K562 (cell line): Measurements from ENCODE around the gene PACSIN2. TPM values are rescaled to one million over a fixed set of nuclear protein-coding genes. Genes with fewer than 3 reads are reported as not detected.

Experiments
- ATAC-seq: fragments of 200-7000 bp; cut with Tn5 transposase; 3 replicates; pipeline ENCODE4 v1.9.1; 2020; ENCODE audit warnings: moderate library complexity
- BruUV-seq: library from RNA; stranded (reverse); fragments of 400-500 nt; replicated peaks from 2 replicates; lab custom pipeline; 2021; lab: Mats Ljungman, UMichigan
- CTCF ChIA-PET: fragments of 300-600 bp; formaldehyde crosslinking; extraction: SDS; loops from one replicate; lab custom pipeline; 2021; ENCODE audit warnings: low intra/inter-chr PET ratio; lab: Yijun Ruan, JAX
- POLR2A ChIA-PET: fragments of 300-600, 350-650 bp; sonication (Branson Sonifier 250); formaldehyde crosslinking; extraction: SDS; loops from one replicate; lab custom pipeline; 2021; ENCODE audit warnings: antibody characterized with exemption, inconsistent platforms; lab: Yijun Ruan, JAX
- DNase-seq, 4 experiments: peaks; one replicate each; pipeline versions ENCODE4 v3.0.0 to v3.0.0-alpha.2; 2011 to 2018; ENCODE audit warnings: low spot score in 3 of 4, mixed read lengths in 3 of 4; ENCODE audit errors: extremely low read depth in 1 of 4
- FAIRE-seq: peaks from 2 replicates; lab custom pipeline; 2011; peaks lifted over from hg19 to GRCh38; lab: Jason Lieb, UNC
- H2AFZ ChIP-seq: 2 replicates; pipeline ENCODE4 v1.6.0; 2011; ENCODE audit warnings: low read depth, low read length, control low read depth, inconsistent platforms
- H3K27ac ChIP-seq: fragments of 200-600 bp; 3 replicates; pipeline ENCODE4 v1.8.0; 2011; ENCODE audit warnings: low read depth, mild to moderate bottlenecking, control low read depth, inconsistent platforms, low read length, moderate library complexity, mixed read lengths; ENCODE audit errors: extremely low read depth
- H3K27me3 ChIP-seq, 2 experiments: fragments of 300-600 bp in 1 of 2; 2 replicates in 1 of 2; 3 replicates in 1 of 2; pipeline versions ENCODE4 v1.6.0 to v1.8.0; 2011; ENCODE audit warnings: inconsistent platforms in 2 of 2, low read length in 2 of 2, mild to moderate bottlenecking in 1 of 2, mixed read lengths in 1 of 2, moderate library complexity in 1 of 2; ENCODE audit not compliant: control insufficient read depth in 2 of 2, insufficient read depth in 2 of 2
- H3K36me3 ChIP-seq: fragments of 300-600 bp; 3 replicates; pipeline ENCODE4 v1.8.0; 2011; ENCODE audit warnings: mild to moderate bottlenecking, low read length, inconsistent platforms; ENCODE audit not compliant: control insufficient read depth, insufficient read depth
- H3K4me1 ChIP-seq, 2 experiments: fragments of 200-600 bp in 1 of 2; replicated peaks in 1 of 2; 2 replicates in 1 of 2; 3 replicates in 1 of 2; pipeline versions ENCODE4 v1.5.1 to v1.8.0; 2011; ENCODE audit warnings: inconsistent platforms in 2 of 2, low read length in 2 of 2, mild to moderate bottlenecking in 1 of 2, mixed read lengths in 1 of 2, moderate library complexity in 1 of 2; ENCODE audit not compliant: control insufficient read depth in 2 of 2, insufficient read depth in 2 of 2
- H3K4me2 ChIP-seq: 2 replicates; pipeline ENCODE4 v1.6.1; 2011; ENCODE audit warnings: low read length, control low read depth, inconsistent platforms, mixed read lengths; ENCODE audit not compliant: insufficient read depth
- H3K4me3 ChIP-seq: fragments of 200-600 bp; sonication (generic), shearing (Covaris generic); 2 replicates; pipeline ENCODE4 v1.5.1; 2016; ENCODE audit warnings: control low read depth, inconsistent platforms
- H3K79me2 ChIP-seq: fragments of 200-600 bp; 3 replicates; pipeline ENCODE4 v1.8.0; 2011; ENCODE audit warnings: low read length, inconsistent platforms; ENCODE audit not compliant: control insufficient read depth, insufficient read depth
- H3K9ac ChIP-seq, 2 experiments: 2 replicates each; pipeline versions ENCODE4 v1.6.0 to v1.6.1; 2011; ENCODE audit warnings: low read depth in 2 of 2, low read length in 2 of 2, control low read depth in 1 of 2, inconsistent platforms in 1 of 2, mild to moderate bottlenecking in 1 of 2, mixed read lengths in 1 of 2; ENCODE audit not compliant: insufficient read depth in 1 of 2
- H3K9me1 ChIP-seq: one replicate; pipeline ENCODE4 v1.6.0; 2011; ENCODE audit warnings: inconsistent platforms, mild to moderate bottlenecking, low read length, moderate library complexity; ENCODE audit not compliant: control insufficient read depth, insufficient read depth
- H3K9me3 ChIP-seq: replicated peaks from 2 replicates; pipeline ENCODE4 v1.5.1; 2011; ENCODE audit warnings: low read depth, low read length, inconsistent platforms; ENCODE audit not compliant: control insufficient read depth, insufficient read depth
- H4K20me1 ChIP-seq: replicated peaks from 2 replicates; pipeline ENCODE4 v1.6.1; 2011; ENCODE audit warnings: low read length, inconsistent platforms, mixed read lengths; ENCODE audit not compliant: control insufficient read depth, insufficient read depth
- EWSR1 ChIP-seq: fragments of 450-650 bp; IDR thresholded peaks from 2 replicates; pipeline ENCODE4 v1.6.1; 2018; ENCODE audit warnings: borderline replicate concordance, mild to moderate bottlenecking, low read depth, moderate library complexity; ENCODE audit not compliant: partially characterized antibody
- FOXP1 ChIP-seq: sonication (generic); formaldehyde crosslinking; IDR thresholded peaks from 2 replicates; pipeline ENCODE4 v1.8.0; 2022; ENCODE audit warnings: mild to moderate bottlenecking, missing genetic modification reagents
- ZNF445 ChIP-seq: fragments of 250-450 bp; sonication (Bioruptor Pico); IDR thresholded peaks from 2 replicates; pipeline ENCODE4 v1.4.0; 2020; ENCODE audit warnings: low read depth, mild to moderate bottlenecking, moderate library complexity
- WGBS: fragments of 100-300 bp; shearing (Covaris generic); methylation state at CpG from one replicate; pipeline ENCODE4 v1.1.6; 2016; ENCODE audit warnings: low coverage, mixed read lengths; ENCODE audit not compliant: insufficient coverage; ENCODE audit errors: missing lambda C conversion rate; 5-methylcytosine and 5-hydroxymethylcytosine counted together
- in situ Hi-C: fragments of 300-500 bp; cut with MboI; formaldehyde crosslinking; loops from 4 replicates; pipeline ENCODE4 v1.15.0; 2018; ENCODE audit warnings: inconsistent platforms, mixed read lengths
- intact Hi-C: fragments of 100-400 bp; cut with micrococcal nuclease; formaldehyde crosslinking; loops from 2 replicates; pipeline ENCODE4 v1.14.2; 2022
- polyA plus RNA-seq, 8 experiments: library from polyadenylated mRNA; depleted of rRNA in 4 of 8; stranded (reverse) in 5 of 8; unstranded in 3 of 8; fragments of >200 nt; fragmentation: Nextera tagmentation in 2 of 8; fragmentation: Illumina TruSeq in 1 of 8; extraction: Ambion mirVana in 2 of 8; extraction: Trizol in 1 of 8; gene quantifications; 2 replicates each; pipeline versions ENCODE4 v1.2.1 to v1.2.3, GENCODE V29; 2011 to 2014; ENCODE audit warnings: inconsistent platforms in 1 of 8, missing spikeins in 1 of 8
- total RNA-seq, 7 experiments: library from RNA; depleted of rRNA in 6 of 7; stranded (reverse); fragments of >200 nt in 6 of 7; fragmentation: Illumina TruSeq in 2 of 7; extraction: Trizol in 2 of 7; gene quantifications; 2 replicates each; pipeline versions ENCODE4 v1.2.1 to v1.2.3, GENCODE V29; 2011 to 2021; ENCODE audit warnings: low replicate concordance in 1 of 7
- TF ChIP-seq, protein P1 (sequence below): fragments of 450-650 bp; IDR thresholded peaks from 2 replicates; pipeline ENCODE4 v1.6.1; 2016; ENCODE audit warnings: borderline replicate concordance

Gene PACSIN2
- total and polyA plus RNA-seq, 9 of the 15 experiments (the other 6 are each of a cell fraction or from before 2014, with no cell fraction given): 0.45 to 45.1 (median 23.9) TPM

DNA sequence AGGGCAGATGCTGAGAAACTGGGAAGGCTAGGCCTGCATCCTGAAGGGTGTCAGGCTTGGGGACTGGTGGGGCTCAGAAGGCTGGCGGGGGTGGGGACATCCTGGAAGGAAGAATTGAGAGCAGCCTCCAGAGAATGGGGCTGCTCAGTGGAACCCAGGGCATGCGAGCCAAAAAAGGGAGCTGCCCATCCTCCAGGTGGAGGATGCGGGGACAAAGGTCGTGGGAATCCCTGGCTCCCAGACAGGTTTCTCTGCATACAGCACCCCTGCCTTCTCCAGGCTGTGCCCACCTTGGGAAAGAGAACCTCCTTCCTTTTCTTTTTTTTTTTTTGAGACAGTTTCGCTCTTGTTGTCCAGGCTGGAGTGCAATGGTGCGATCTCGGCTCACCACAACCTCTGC is 117.0 kb downstream of the PACSIN2 start:
- intact Hi-C loops: no loop called here
- no peak overlapping the region for H2AFZ ChIP-seq
- H3K9me1 ChIP-seq: no peaks in the 10 kb centered on the region
- BruUV-seq: no TSS peak
- H3K27ac ChIP-seq: no peak overlapping the region
- H3K9me3 ChIP-seq: no peaks in the 10 kb centered on the region
- TF ChIP-seq ZNF445 (CRISPR knock-in tag) (no peak), FOXP1 (CRISPR knock-in tag) (no peak), EWSR1 (no peak)
- TF ChIP-seq, protein P1, sequence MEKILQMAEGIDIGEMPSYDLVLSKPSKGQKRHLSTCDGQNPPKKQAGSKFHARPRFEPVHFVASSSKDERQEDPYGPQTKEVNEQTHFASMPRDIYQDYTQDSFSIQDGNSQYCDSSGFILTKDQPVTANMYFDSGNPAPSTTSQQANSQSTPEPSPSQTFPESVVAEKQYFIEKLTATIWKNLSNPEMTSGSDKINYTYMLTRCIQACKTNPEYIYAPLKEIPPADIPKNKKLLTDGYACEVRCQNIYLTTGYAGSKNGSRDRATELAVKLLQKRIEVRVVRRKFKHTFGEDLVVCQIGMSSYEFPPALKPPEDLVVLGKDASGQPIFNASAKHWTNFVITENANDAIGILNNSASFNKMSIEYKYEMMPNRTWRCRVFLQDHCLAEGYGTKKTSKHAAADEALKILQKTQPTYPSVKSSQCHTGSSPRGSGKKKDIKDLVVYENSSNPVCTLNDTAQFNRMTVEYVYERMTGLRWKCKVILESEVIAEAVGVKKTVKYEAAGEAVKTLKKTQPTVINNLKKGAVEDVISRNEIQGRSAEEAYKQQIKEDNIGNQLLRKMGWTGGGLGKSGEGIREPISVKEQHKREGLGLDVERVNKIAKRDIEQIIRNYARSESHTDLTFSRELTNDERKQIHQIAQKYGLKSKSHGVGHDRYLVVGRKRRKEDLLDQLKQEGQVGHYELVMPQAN: no peak
- in situ Hi-C loops: no loop called here
- no peak overlapping the region for H3K4me3 ChIP-seq
- no peaks in the 10 kb centered on the region; the same call in none of the 2 replicates for H4K20me1 ChIP-seq
- POLR2A ChIA-PET: interaction anchor here (1.4 kb wide), 1 partner anchor 23 kb away, joined by 4 read pairs; no protein-coding TSS in a partner anchor
- ATAC-seq (no peak), FAIRE-seq (no peak), DNase-seq (no peak)
- no peak overlapping the region for H3K9ac ChIP-seq
- no peaks in the 10 kb centered on the region for H3K36me3 ChIP-seq
- H3K4me2 ChIP-seq: no peak overlapping the region
- no peaks in the 10 kb centered on the region for H3K27me3 ChIP-seq
- no peaks in the 10 kb centered on the region for H3K79me2 ChIP-seq
- no peaks in the 10 kb centered on the region for H3K4me1 ChIP-seq
- 100% methylated on average over 2 of the region's 7 CpGs for WGBS
- CTCF ChIA-PET: no interaction called here
